ENCODE results near the gene HBZ.
A peak's percentile ranks its signal among the peaks of the same experiment; 100 is the strongest.
"Not testable (repeated sequence)": the region's sequence is repeated elsewhere in the genome, so short reads cannot be mapped to it uniquely, and the experiment has no call there.

Gene HBZ

GRCh38 chr16:180101-180675, 27.7 kb downstream of the HBZ start, which contains the start of gene HBQ1:
HBQ1 (plus strand) TSS chr16:180459; CDS start chr16:180487, 28 bp downstream.
- DNase-seq = peak; percentile 35

- DNase-seq = peak; percentile 86
Measured at GRCh38 chr16:180681-181564, 28.5 kb downstream of the HBZ start.

GRCh38 chr16:181565-182021, 29.1 kb downstream of the HBZ start:
- no peak for DNase-seq

- DNase-seq = no peak
Measured at GRCh38 chr16:183005-183404, 30.6 kb downstream of the HBZ start.

GRCh38 chr16:185213-185612, 32.8 kb downstream of the HBZ start:
- DNase-seq = no peak

GRCh38 chr16:185691-186090, 33.2 kb downstream of the HBZ start:
- no peak for DNase-seq

GRCh38 chr16:187330-187729, 34.9 kb downstream of the HBZ start:
- DNase-seq = no peak

- DNase-seq = peak; percentile 30
Measured at GRCh38 chr16:188674-189073, 36.2 kb downstream of the HBZ start.

- DNase-seq = no peak
Measured at GRCh38 chr16:189604-190186, 37.3 kb downstream of the HBZ start.

- no peak for DNase-seq
Measured at GRCh38 chr16:191831-192230, 39.4 kb downstream of the HBZ start.

GRCh38 chr16:192686-193085, 40.2 kb downstream of the HBZ start:
- no peak for DNase-seq

- DNase-seq = no peak
Measured at GRCh38 chr16:193441-193840, 41.0 kb downstream of the HBZ start.

- DNase-seq = no peak
Measured at GRCh38 chr16:194516-194915, 42.1 kb downstream of the HBZ start.

GRCh38 chr16:200388-200787, 47.9 kb downstream of the HBZ start:
- no peak for DNase-seq

GRCh38 chr16:203246-203645, 50.8 kb downstream of the HBZ start:
- DNase-seq = no peak

- DNase-seq = not testable (repeated sequence)
Measured at GRCh38 chr16:204046-204445, 51.6 kb downstream of the HBZ start.
